ENCODE results near the gene STRA6.

Gene STRA6

GRCh38 chr15:74157868-74158827 is 44.4 kb downstream of the STRA6 start:
- no peak for DNase-seq

- peak; percentile 64 for DNase-seq
These were observed 45.7 kb downstream of the STRA6 start for GRCh38 chr15:74156678-74157411.

GRCh38 chr15:74155766-74156417 is 46.7 kb downstream of the STRA6 start:
- DNase-seq, result no peak

GRCh38 chr15:74147051-74147450 is 55.5 kb downstream of the STRA6 start:
- no peak for DNase-seq

- DNase-seq, result no peak
These were observed 56.2 kb downstream of the STRA6 start for GRCh38 chr15:74146277-74146800.

- DNase-seq, result peak; percentile 20
These were observed 58.3 kb downstream of the STRA6 start for GRCh38 chr15:74144153-74144775.

GRCh38 chr15:74141591-74141990 is 61.0 kb downstream of the STRA6 start:
- DNase-seq, result no peak

GRCh38 chr15:74138642-74139041 is 63.9 kb downstream of the STRA6 start:
- DNase-seq, result no peak

GRCh38 chr15:74137537-74137894 is 65.1 kb downstream of the STRA6 start:
- DNase-seq, result no peak

GRCh38 chr15:74136814-74137536 is 65.6 kb downstream of the STRA6 start:
- no peak for DNase-seq

- no peak for DNase-seq
These were observed 66.1 kb downstream of the STRA6 start for GRCh38 chr15:74136540-74136813.

- DNase-seq, result no peak
These were observed 67.5 kb downstream of the STRA6 start for GRCh38 chr15:74135041-74135565.

GRCh38 chr15:74134387-74135027 is 68.1 kb downstream of the STRA6 start:
- DNase-seq, result no peak

GRCh38 chr15:74133694-74134386 is 68.7 kb downstream of the STRA6 start:
- DNase-seq, result no peak

- DNase-seq, result no peak
These were observed 69.6 kb downstream of the STRA6 start for GRCh38 chr15:74132681-74133651.

GRCh38 chr15:74131628-74132413 is 70.8 kb downstream of the STRA6 start:
- no peak for DNase-seq

GRCh38 chr15:74130849-74131627 is 71.5 kb downstream of the STRA6 start:
- DNase-seq, result no peak
